NB4 (cell line): ENCODE data around the gene RHBDD2.
"Not testable (repeated sequence)": the region's sequence is repeated elsewhere in the genome, so short reads cannot be mapped to it uniquely, and the experiment has no call there.

Experiments
- CTCF ChIP-seq: IDR thresholded peaks from one replicate; pipeline ENCODE4 v1.5.1; 2012; ENCODE audit warnings: low read depth, low read length
- MYC ChIP-seq: IDR thresholded peaks from 2 replicates; pipeline ENCODE4 v1.6.1; 2011; ENCODE audit warnings: low read depth, low read length
- POLR2A ChIP-seq: IDR thresholded peaks from 2 replicates; pipeline ENCODE4 v1.6.1; 2011; ENCODE audit warnings: mild to moderate bottlenecking; ENCODE audit not compliant: insufficient read length; ENCODE audit errors: extremely low read depth
- TF ChIP-seq, protein P1 (sequence below): IDR thresholded peaks from 2 replicates; pipeline ENCODE4 v1.6.1; 2011; ENCODE audit warnings: low read depth, low read length

DNA sequence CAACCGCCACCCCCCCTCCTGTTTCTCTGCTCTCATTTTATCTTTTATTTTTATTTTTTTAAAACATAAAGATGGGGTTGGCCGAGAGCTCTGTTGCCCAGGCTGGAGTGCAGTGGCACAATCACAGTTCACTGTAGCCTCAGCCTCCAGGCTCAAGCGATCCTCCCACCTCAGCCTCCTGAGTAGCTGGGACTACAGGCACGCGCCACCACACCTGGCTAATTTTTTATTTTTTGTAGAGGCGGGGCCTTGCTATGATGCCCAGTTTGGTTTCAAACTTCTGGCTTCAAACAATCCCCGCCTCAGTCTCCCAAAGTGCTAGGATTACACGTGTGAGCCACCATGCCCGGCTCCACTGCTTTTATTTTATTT, 28.8 kb downstream of the RHBDD2 start:
- TF ChIP-seq CTCF, POLR2A, MYC: not testable (repeated sequence)
- TF ChIP-seq, protein P1, sequence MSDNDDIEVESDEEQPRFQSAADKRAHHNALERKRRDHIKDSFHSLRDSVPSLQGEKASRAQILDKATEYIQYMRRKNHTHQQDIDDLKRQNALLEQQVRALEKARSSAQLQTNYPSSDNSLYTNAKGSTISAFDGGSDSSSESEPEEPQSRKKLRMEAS = not testable (repeated sequence)
